Erythroblast (primary cell): ENCODE results near the gene PNMT.

ENCODE experiments used
- GATA1 ChIP-seq: IDR thresholded peaks from 2 replicates; pipeline ENCODE4 v1.6.1; 2011; ENCODE audit warnings: low read depth, mild to moderate bottlenecking, control low read depth, low read length, moderate library complexity
- POLR2A ChIP-seq: IDR thresholded peaks from 2 replicates; pipeline ENCODE4 v1.6.1; 2011; ENCODE audit warnings: mild to moderate bottlenecking, low read length

DNA sequence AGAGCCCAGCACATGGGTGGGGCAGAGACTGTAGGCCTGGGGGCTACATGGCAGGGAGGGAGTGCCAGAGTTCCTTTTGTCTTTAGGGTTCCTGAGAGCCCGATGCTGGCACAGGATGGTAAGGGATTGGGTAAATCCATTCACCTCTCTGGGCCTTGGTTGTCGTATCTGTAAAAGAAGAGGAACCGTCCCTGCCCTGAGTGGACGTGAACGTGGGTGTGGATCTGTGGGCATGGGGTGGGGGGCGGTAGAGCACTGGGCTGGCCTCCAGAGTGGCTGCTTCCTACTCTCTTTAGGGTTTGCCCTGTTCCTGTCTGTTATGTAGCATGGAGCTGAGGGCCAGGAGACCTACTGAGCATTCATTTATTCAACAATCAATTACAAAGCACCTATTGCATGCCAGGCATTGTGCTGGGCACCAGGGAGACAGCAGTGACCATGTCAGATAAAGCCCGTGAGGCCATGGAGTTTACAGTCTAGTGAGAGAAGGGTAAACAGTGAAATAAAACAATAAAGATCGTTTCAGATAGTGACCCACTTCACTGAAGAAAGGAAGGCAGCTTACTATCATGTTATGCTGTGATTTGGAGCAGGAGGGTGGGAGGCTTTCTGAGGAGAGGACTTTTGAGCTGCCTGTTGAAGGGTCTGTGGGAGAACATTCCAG lies 16.2 kb upstream of the PNMT start:
- TF ChIP-seq POLR2A: no peak
- no peak for TF ChIP-seq GATA1
